ENCODE measurements around the gene NT5DC1. TPM values are rescaled to one million over a fixed set of nuclear protein-coding genes. Genes with fewer than 3 reads are reported as not detected.

Gene NT5DC1
- total RNA-seq, 4 donors from 2014 or later: 7.4 to 12.9 (median 11.4) TPM

DNA sequence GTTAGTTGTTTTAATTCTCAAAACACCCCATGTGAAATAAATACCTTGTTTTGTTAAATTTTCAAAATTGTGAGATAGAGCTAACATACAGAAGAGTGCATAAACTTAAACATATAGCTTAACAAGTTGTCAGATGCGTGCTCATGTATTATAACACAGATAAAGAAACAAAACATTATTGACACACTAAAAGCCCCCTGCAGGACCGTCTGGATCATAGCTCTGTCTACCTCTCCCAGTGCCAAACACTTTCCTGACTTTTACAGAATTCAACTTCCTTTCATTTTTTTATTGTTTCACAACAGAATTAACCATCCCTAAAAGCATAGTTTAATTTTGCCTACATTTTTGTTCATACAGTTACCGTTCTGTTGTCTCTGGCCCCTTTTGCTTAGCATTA, 22.1 kb upstream of the NT5DC1 start:
- H3K4me3 ChIP-seq: no peak overlapping the region
- WGBS: 72% methylated on average over 3 of the region's 3 CpGs
- DNase-seq (ENCODE audit: low spot score in 2 of 2): no peak
- TF ChIP-seq, protein P1, sequence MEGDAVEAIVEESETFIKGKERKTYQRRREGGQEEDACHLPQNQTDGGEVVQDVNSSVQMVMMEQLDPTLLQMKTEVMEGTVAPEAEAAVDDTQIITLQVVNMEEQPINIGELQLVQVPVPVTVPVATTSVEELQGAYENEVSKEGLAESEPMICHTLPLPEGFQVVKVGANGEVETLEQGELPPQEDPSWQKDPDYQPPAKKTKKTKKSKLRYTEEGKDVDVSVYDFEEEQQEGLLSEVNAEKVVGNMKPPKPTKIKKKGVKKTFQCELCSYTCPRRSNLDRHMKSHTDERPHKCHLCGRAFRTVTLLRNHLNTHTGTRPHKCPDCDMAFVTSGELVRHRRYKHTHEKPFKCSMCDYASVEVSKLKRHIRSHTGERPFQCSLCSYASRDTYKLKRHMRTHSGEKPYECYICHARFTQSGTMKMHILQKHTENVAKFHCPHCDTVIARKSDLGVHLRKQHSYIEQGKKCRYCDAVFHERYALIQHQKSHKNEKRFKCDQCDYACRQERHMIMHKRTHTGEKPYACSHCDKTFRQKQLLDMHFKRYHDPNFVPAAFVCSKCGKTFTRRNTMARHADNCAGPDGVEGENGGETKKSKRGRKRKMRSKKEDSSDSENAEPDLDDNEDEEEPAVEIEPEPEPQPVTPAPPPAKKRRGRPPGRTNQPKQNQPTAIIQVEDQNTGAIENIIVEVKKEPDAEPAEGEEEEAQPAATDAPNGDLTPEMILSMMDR (IDR thresholded peaks at IDR 0.05): no peak
- TF ChIP-seq POLR2A (IDR thresholded peaks at IDR 0.05) (no peak), POLR2AphosphoS5 (IDR thresholded peaks at IDR 0.05) (no peak), EP300 (IDR thresholded peaks at IDR 0.05) (no peak)
- no peak overlapping the region for H3K27ac ChIP-seq
- no peaks in the 10 kb centered on the region for H3K27me3 ChIP-seq
- H3K4me1 ChIP-seq: no peaks in the 10 kb centered on the region
- H3K9me3 ChIP-seq: no peaks in the 10 kb centered on the region
- H3K36me3 ChIP-seq: no peaks in the 10 kb centered on the region

DNA sequence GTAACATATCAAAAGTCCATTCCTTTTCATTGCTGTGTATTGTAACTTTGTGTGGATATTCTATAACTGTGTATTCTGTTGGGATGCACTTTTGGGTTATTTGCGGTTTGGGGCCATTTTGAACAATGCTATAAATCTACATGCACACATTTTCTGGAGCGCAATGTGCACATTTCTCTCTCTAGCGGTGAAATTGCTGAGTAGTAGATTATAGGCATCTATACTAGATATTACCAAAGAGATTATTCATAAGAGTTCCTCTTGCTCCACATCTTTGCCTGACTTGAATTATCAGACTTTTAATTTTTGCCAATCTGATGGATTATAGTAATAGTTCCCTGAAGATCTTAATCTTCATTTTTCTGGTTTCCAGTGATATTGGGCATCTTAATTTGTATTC, 21.7 kb upstream of the NT5DC1 start:
- Histone ChIP-seq H3K4me3 (no peak overlapping the region), H3K9me3 (no peaks in the 10 kb centered on the region), H3K4me1 (no peaks in the 10 kb centered on the region), H3K27ac (no peak overlapping the region), H3K36me3 (no peaks in the 10 kb centered on the region), H3K27me3 (no peaks in the 10 kb centered on the region)
- TF ChIP-seq POLR2AphosphoS5 (IDR thresholded peaks at IDR 0.05) (no peak), EP300 (IDR thresholded peaks at IDR 0.05) (no peak), POLR2A (IDR thresholded peaks at IDR 0.05) (no peak)
- TF ChIP-seq, protein P1 (IDR thresholded peaks at IDR 0.05): no peak
- DNase-seq (ENCODE audit: low spot score in 2 of 2): no peak
- WGBS: 95% methylated on average over 3 of the region's 3 CpGs

DNA sequence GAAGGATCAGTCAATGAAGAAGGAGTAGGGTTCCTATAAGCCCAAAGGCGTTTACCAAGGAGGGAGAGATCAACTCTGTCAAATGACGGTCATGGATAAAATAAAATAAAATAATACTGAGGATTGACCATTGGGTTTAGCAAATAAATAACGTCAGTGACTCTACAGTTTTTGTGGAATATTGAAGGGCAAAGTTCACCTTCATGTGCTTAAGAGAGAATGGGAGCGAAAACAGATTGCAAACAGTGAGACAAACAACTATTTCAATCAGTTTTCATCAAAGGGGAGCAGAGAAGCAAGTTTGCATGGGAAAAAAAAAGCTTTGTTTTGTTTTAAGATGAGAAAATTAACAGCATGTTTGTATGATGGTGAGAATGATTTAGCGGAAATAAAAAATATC, 17.6 kb upstream of the NT5DC1 start:
- no peaks in the 10 kb centered on the region for H3K9me3 ChIP-seq
- 92% methylated on average over 5 of the region's 5 CpGs for WGBS
- no peak overlapping the region for H3K4me3 ChIP-seq
- no peak for DNase-seq (ENCODE audit: low spot score in 2 of 2)
- no peaks in the 10 kb centered on the region for H3K27me3 ChIP-seq
- no peak for TF ChIP-seq POLR2AphosphoS5 (IDR thresholded peaks at IDR 0.05)
- TF ChIP-seq, protein P1 (IDR thresholded peaks at IDR 0.05): no peak
- TF ChIP-seq EP300 (IDR thresholded peaks at IDR 0.05): no peak
- no peak for TF ChIP-seq POLR2A (IDR thresholded peaks at IDR 0.05)
- no peak overlapping the region for H3K27ac ChIP-seq
- no peaks in the 10 kb centered on the region for H3K36me3 ChIP-seq
- H3K4me1 ChIP-seq: no peaks in the 10 kb centered on the region

DNA sequence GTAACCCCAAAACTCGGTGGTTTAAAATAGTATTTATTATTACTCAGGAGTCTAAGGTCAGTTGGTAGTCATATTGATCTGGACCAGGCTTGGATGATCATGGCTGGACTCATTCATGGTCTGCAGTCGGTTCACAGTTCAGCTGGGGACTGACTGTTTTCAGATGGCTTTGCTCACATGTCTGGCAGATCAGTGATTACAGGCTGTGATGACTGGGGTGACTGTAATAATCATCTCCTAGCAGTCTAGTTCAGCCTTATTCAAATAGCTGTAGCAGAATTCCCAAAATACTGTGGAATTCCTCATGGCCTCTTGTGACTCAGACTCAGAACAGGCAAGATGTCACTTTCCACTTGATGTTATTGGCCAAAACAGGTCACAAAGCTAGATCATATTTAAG, 16.4 kb upstream of the NT5DC1 start:
- no peaks in the 10 kb centered on the region for H3K9me3 ChIP-seq
- no peak overlapping the region for H3K4me3 ChIP-seq
- no peak for TF ChIP-seq POLR2AphosphoS5 (IDR thresholded peaks at IDR 0.05)
- TF ChIP-seq EP300 (IDR thresholded peaks at IDR 0.05): no peak
- TF ChIP-seq, protein P1 (IDR thresholded peaks at IDR 0.05): no peak
- TF ChIP-seq POLR2A (IDR thresholded peaks at IDR 0.05): no peak
- no peaks in the 10 kb centered on the region for H3K4me1 ChIP-seq
- no peak for DNase-seq (ENCODE audit: low spot score in 2 of 2)
- no peaks in the 10 kb centered on the region for H3K27me3 ChIP-seq
- H3K36me3 ChIP-seq: no peaks in the 10 kb centered on the region
- H3K27ac ChIP-seq: no peak overlapping the region
- WGBS: 89% methylated on average over 2 of the region's 2 CpGs

DNA sequence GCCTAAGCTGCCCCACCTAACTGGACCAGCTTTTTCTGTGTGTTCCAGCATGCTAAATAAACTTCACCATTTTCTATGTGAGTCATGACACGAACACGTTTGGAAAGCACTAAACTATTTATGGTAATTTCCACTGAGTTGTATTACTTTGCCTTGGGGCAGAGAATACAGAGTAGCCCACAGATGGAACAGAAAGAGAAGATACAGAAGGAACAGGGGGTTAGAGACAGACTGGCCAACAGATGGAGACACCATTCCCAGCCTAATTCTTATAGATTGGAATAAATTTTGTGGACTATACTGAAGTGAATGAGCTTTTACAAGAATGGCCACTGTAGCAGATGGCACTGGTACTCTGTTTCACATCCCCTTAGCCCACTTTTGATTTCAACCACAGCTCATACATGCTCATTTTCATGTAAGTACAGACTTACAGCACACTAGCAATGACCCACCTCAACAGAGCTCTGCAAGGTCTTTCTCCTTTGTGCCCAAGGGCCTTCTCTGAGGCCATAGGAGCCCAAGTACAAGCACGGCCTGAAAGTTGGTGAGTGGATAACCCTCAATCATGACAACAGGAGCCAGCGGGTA, 13.1 kb upstream of the NT5DC1 start:
- DNase-seq (ENCODE audit: low spot score in 2 of 2): no peak
- H3K36me3 ChIP-seq: no peaks in the 10 kb centered on the region
- H3K9me3 ChIP-seq: no peaks in the 10 kb centered on the region
- no peaks in the 10 kb centered on the region for H3K4me1 ChIP-seq
- H3K27ac ChIP-seq: no peak overlapping the region
- H3K4me3 ChIP-seq: no peak overlapping the region
- WGBS: 54% methylated on average over 4 of the region's 4 CpGs
- TF ChIP-seq POLR2A (IDR thresholded peaks at IDR 0.05) (no peak), POLR2AphosphoS5 (IDR thresholded peaks at IDR 0.05) (no peak), EP300 (IDR thresholded peaks at IDR 0.05) (no peak)
- TF ChIP-seq, protein P1 (IDR thresholded peaks at IDR 0.05): no peak
- H3K27me3 ChIP-seq: no peaks in the 10 kb centered on the region
